Measurements from ENCODE around the gene GNAQ.
"Not testable (repeated sequence)": the region's sequence is repeated elsewhere in the genome, so short reads cannot be mapped to it uniquely, and the experiment has no call there.

The GNAQ gene

DNA sequence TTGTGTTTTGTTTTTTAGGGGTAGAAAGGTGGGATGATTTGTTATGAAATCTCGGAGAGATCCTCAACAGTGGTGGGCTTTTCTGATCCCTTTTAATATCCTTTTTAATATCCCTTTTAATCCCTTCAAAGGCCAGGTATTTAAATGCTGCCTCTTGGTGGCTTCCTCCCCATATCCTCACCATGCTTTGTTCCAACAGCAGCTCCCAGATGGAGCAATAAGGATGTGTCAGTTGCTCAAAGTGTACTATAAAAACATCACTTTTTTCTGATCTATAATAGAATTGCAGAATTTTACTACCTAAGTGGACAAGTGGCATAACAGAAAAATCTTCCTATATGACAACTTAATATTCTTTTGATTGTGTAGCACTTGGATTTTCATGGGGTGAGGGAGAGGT lies 160.1 kb downstream of the GNAQ start:
- no peak for DNase-seq

DNA sequence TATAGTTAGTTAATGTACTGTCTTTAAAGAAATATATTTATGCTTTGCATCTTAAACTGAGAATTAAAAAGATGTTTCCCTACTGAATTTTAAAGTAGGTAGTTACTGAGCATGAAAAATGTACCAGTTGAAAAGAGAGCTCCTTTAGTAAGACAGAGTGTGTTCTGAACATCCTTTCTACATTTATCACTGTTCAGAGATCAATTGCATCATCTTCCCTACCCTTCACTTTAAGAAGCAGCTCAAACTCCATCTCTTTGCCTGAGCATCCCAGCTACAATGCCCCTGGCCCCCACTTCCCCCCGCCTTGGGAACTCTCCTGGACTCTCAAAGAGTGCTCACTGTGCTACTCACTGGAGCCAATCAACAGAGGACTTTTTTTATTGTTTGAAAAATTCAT lies 164.7 kb downstream of the GNAQ start:
- DNase-seq = no peak

DNA sequence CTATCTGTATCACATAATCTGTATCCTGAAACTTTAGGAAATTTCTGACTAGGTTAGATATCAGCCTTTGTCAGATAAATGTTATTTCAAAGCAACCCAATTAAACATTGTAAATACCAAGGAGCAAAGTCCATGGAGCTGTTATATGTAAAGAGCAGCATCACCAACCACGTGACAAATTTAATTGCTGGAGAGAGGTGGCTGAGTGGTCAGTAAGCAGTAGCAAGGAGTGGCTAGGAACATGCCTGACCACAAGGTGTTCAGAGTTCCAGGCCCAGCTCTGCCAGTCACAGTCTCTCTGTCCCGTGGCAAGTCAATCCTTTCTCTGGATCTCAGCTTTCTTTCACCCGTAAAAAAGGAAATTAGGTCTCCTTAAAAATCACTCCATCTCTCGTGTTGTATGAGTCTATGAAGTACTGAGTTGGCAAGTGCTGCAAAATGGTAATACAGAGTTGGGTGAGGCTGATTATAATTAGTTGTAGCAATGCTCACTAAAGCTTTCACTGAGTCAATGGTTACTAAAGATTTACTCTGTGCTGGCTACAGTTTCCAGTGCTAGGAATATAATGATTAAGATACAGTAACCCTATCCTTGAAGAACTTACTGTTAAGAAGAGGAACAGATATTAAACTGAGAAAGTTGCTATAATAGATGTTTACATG lies 166.1 kb downstream of the GNAQ start:
- DNase-seq = no peak

DNA sequence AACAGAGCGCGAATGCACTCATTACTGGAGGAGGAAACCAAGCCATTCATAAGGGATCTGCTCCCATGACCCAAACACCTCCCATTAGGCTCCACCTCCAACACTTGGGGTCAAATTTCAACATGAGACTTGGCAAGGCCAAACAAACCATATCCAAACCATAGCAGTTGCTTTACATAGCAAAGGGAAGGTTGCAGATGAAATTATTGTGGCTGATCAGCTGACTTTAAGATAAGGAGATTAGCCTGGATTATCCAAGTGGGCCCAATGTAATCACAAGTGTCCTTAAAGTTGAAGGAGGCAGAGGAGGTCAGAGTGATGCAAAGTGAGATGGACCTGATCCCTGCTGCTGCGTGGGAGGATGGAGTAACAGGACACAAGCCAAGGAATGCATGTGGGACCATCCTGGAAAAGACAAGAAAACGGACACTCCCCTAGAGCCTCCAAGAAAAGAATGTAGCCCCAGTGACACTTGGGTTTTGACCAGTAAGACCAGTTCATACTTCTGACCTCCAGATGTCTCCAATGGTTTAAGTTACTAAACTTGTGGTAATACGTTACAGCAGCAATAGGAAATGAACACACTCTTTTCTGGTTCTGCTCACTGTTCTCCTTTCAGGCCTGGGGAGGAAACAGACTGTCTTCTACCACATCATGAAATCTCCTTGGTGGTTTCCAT lies 167.3 kb downstream of the GNAQ start:
- DNase-seq = no peak

DNA sequence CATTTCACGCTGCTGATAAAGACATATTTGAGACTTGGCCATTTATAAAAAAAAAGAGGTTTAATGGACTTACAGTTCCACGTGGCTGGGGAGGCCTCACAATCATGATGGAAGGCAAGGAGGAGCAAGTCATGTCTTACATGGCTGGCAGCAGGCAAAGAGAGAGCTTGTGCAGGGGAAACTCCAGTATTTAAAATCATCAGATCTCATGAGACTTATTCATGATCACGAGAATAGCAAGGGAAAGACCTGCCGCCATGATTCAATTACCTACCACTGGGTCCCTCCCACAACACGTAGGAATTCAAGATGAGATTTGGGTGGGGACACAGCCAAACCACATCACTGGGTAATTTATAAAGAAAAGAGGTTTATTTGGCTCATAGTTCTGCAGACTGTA lies 168.0 kb downstream of the GNAQ start:
- not testable (repeated sequence) for DNase-seq

DNA sequence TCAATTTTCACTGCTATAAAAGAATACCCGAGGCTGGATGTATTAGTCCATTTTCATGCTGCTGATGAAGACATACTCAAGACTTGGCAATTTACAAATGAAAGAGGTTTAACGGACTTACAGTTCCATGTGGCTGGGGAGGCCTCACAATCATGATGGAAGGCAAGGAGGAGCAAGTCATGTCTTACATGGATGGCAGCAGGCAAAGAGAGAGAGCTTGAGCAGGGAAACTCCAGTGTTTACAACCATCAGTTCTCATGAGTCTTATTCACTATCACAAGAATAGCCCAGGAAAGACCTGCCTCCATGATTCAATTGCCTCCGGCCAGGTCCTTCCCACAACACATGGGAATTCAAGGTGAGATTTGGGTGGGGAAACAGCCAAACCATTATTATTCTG lies 170.7 kb downstream of the GNAQ start:
- not testable (repeated sequence) for DNase-seq

DNA sequence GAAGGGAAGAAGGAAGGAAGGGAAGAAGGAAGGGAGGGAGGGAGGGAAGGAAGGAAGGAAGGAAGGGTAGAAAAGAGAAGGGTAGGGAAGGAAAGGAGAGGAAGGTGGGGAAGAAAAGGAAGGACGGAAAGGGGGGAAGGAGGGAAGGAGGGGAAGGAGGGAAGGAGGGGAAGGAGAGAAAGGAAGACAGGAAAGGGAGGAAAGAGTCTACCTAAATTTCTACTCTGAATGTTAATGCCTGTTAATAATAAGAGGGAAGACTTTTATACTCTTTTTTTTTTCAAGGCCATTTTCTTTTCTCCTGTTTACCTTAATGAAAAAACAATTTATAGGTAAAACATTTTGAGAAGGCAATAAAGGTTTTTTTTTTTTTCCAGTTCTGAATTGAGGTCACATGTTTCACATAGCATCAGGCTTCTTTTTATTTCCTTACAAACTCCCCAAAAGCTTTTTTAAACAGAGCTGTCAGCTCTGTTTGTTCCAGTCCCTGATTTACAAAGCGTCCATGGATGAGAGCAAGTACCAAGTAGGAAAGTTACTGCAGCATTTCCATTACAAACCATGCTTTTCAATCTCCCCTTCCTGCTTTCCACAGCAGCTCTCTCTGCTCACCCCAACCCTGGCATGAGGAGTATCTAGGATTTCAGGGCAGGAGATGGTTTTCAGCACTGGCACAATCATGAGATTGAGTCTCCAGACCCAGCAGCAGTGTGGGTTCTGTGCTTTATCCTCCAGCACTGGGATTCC lies 173.9 kb downstream of the GNAQ start:
- DNase-seq = no peak

DNA sequence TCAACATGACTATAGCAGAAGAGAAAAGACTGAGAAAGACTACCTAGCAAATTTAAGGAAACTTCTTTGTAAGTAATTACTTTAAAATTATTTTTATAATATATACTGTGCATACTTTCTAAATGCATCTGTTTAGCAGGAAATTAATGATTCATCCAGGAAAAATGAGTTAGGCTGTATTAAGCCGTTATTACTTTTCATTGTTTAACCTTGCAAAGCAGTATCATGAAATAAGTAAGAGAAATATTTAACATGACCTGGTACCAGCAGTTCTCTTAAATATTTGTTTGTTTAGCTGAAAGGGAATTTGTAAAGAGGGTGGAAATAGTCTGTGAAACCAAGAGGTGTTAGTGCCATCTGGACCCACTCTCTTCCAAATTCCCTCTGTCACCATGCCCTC lies 175.0 kb downstream of the GNAQ start:
- DNase-seq = no peak

DNA sequence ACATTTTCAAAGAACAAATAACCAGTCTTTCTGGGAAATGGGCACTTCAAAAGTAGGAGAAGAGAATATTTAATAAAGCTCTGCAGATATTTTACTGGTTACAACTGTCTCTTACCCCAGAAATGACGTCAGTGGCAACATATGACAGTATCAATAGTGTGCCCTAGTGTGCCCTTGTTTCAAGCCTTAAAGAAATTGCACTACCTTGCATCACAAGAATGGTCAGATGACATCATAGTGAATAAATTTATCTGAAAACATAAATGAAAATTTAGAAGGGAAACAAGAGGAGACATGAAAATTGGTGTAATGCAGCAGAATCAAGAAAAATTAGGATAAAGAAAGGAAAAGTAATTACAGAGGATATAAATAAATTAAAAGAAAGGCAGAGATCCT lies 176.7 kb downstream of the GNAQ start:
- DNase-seq = no peak

DNA sequence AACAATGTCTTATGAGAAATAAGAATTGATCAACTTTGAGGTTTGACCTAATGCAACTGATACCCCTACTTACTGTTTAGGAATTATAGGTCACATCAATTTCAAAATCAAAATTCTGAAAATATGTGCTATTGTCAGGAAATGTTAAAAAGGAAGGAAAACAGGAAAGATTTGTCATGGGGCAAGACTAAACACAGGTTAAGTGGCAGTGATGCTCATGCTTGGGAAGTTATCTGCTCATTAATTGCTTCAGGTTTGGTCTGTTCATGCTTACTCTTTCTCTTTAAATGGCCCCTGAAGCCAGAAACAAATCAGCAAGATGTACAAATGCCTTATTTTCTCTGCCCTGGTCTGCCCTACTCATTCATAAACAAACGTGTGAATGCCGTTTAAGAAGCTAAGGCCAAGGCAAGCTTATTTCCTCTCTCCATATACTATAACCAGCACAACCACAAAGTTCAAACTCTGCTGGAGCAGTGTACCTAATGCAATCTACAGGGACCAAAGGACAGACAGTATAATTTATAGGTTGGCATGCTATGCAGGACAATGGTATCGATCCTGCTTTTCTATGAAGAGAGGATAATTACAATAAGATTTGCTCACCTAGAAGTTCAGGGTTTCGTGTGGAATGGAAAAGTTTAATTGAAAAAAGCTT lies 177.2 kb downstream of the GNAQ start:
- DNase-seq = no peak

DNA sequence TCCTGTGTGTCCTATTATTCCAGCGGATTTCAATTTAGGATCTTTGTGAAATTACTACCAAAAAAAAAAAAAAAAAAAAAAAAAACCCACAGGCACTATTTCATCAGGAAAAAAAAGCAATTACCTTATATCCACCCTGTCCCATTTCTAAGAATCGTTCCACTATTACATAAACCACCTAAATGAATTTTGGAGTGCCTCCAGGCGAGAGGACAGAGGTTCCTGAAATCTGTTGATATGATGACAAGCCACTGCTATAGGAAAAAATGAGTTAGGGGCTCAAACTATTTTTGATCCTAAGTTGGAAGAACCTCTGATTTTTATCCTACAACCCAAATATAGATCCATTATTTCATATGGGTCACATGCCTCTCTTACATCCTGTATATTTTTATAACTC lies 177.9 kb downstream of the GNAQ start:
- no peak for DNase-seq

DNA sequence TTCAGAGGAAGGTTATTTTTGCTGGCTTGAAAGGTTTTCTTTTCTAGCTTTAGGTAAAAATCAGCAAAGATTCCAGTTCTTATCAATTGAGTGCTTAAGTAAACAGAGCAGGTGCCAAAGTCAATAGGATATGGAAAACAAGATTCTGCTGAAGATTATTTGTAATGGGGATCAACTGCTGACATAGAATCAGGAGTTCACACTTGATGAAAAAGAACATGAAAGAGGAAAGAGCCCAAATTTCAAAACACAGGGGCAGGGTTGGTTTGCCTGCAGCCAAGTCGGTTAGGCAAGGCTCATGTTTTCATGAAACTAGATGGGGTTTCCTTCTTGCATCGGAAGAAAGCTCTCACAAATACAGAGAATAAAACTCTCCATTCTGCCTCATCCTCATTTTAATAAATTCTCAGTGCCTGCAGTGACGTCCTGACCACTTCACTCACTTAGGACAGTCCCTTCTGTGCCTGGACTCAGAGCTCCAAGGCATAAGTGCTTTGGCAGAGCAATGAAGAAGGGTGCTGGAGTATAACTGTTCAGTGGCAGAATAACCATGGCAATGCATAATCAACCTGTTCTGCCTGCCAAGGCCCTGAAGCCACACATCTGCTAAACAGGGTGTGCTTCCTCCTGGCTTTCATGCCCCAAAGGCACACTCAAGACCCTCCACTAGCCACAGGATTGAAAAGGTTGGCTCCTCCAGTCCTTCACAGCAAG lies 179.6 kb downstream of the GNAQ start:
- no peak for DNase-seq

DNA sequence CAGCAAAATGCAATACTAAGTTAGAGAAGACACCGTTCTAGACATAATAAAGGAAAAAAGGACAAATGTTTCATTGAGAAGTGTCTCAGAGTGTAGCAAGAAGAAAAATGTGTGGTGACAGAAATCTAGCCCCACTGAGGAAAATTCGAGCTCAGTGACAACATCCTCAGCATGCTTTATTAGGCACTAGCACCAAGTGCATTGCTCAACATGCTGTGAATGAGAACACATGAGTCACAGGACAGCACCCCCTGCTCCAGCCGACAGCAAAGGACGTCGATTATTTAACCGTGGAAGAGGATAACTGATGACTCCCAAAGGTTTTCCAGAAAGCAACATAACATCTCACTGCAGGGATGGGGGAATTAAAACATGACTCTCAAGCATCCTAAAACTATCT lies 182.7 kb downstream of the GNAQ start:
- DNase-seq = no peak

DNA sequence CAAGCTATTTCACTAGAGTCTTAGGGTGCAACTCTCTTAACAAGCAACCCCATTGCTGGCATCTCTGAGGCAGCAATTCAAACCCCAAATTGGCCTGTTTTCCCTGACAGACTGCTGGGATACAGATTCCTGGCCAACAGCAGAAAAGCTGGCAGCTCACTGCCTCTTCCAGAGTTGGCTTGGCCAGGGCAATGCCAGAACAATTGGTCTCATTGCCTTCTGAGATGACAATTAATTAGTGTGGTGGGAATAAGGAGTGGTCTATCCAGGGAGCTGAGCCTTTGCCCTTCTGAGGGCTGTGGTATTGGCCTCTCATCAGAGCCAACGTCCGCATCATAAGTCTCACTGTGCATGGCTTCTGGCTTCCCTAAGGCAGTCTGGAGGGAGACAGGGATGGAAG lies 183.2 kb downstream of the GNAQ start:
- no peak for DNase-seq

DNA sequence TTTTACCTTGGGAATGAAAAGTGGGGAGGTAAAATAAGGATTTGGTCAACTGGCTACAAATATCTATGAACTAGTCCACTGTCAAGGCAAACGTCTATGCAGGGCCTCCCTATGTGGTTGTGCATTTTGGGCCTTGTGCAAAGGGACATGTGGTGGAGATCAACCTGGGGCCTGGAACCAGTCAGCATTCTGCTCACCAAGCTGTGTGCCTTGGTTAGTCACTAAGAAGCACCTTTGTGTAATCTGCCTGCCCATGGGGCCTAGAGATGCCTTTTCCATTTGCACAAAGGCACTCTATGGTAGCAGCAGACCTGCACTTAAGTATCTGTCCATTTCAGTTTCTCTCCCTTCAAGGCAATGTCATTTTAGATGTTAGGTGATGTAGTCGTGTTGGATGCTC lies 184.0 kb downstream of the GNAQ start:
- no peak for DNase-seq

DNA sequence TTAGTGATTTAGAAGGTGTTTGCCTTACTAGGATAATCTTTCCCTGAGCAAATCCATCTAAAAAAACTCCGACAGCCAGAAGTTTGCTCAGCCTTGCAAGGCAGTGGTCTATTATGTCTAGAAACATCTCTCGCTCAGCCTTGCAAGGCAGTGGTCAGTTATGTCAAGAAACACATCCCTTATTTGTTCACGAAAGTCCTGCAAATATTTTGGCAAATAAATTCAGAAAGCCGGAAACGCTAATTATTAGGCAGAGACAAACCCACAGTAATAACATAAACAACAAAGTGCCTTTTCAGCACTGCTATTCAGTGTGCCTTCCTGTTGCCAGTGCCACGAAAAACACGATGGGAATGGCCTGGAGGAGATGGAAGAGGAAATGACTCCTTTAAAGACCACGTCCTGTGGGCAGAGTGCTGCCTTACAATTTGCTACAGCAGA lies 184.5 kb downstream of the GNAQ start:
- DNase-seq = no peak

DNA sequence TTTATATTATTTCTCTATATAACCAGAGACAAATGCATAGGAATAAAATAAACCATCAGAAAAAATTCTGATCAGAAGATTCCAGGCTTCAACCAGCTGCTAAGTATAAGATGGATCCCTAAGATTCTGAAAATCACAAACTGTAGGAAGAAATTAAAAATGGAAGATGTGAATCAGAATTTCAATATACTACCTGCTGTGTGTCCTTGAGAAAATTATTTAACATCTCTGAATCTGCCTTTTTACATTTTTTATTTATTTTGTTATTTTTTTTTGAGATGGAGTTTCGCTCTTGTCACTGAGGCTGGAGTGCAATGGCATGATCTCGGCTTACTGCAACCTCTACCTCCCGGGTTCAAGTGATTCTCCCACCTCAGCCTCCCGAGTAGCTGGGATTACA lies 187.2 kb downstream of the GNAQ start:
- DNase-seq = no peak

DNA sequence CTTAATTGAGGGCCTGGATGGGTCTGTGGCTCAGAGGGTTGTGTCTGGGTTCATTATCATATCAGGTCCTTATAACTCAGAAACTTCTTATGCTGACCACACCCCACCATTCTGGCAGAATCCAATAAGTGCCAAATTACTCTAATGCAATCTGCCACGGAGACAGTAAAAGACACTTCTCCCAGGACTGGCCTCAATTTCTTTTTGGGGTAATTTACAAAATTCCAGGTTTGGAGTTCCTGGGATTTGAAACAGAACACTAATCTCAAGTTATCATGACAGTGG lies 187.8 kb downstream of the GNAQ start:
- no peak for DNase-seq

DNA sequence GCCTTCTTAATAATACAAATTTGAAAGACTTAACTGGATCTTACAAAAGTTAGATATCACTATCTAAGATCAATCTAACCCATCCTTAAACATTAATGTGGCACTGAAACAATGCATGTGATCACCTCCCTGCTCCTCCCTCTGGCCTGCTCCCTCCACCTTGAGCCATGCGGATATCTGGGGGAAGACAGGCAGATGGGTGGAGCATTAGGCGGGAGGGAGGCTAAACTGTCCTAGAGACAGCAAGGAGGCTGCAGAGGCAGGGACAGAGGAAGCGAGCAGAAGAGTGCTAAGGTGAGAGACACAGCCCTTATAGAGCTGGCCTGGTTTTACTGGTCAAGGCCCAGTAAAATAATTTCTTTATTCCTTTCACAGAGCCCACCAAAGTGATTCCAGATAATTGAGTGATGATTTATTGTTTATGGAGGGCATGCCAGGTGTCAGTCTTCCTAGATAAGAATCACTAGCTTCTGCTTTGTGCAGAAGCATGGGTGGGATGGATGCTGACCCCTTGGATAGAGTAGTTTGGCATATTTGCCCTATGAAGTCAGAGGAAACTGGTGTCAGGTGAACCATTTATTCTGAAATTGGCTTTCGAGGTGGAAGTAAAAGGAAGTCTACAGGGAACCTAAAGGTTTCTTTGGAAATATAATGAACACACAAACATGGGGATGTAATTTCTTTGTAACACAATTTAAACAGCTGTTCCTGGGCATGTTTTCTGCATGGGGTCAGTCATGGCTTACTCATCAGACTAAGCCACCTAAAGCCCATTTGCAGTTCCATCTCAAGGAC lies 188.3 kb downstream of the GNAQ start:
- DNase-seq = no peak

DNA sequence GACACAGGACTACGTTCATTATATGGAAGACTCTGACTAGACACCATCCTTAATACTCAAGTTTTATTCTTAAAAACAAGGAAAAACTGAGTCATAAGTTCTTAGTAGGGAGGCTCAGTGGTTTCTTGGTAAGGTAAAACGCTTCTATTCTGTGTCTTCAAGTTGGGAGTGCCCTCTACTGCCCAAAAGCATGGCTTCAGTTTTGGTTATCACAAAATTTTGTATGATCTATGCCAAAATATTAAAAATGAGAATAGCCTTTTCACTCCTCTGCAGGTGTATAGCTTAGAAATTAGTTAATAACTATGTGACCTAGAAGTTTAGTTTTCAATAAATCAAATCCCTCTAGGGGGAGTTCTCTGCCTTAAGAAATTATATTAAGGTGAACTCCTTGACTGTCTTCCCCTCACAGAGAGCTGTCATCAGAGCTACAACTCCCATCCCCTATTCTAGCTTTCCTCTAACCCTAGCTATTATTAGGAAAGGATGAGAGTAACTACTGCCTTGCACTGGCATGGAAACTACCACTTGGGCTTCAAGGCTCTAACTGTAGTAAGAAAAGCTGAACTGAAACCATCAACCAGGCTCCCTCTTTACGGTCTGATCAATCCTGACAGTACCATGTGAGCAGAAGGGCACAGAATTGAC lies 189.7 kb downstream of the GNAQ start:
- no peak for DNase-seq

DNA sequence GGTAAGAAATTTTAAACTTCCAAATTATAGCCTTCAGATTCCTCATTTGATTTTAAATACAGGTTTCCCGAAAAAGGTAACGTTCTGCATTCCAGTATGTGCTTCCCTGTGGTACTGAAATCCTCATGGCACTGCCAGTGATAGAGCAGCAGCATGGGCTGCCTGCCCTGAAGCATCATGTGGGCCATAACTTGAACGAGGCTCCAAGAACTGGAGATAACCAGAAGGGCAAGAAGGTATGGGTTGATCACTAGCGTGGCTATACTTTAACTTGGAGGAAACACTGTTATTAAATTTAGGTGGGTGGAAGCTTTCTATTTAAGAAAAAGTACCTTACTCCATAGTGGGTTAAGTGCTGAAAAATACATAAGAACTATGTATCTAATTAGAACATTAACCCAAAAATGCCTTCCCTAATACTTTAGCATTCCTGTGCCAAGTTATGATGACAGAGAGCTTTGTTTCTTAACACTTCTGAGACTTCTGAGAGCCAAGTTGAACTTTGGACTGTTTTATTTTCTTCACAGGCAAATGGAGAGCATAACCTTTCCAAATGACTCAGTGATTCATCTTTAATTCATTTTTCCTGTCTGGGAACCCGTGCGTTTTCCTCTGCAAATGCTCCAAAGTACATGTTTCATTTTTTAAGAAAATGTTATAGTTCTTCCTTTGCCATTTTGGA lies 192.0 kb downstream of the GNAQ start:
- no peak for DNase-seq
